A549 (cell line): ENCODE measurements around the gene HTT-AS. TPM values are rescaled to one million over a fixed set of nuclear protein-coding genes. Genes with fewer than 3 reads are reported as not detected.
A peak's percentile ranks its signal among the peaks of the same experiment; 100 is the strongest.

Experiments used
- ATAC-seq, 2 experiments: fragments of 200-7000 bp in 1 of 2; fragments of >200 bp in 1 of 2; cut with Nextera tagmentation in 1 of 2; cut with Tn5 transposase in 1 of 2; 3 replicates each; pipeline versions ENCODE4 v1.8.0 to v1.9.1; 2018 to 2020; ENCODE audit warnings: mild to moderate bottlenecking in 1 of 2, moderate library complexity in 1 of 2
- CTCF ChIA-PET: fragments of 300-600 bp; sonication (Branson Sonifier 250); formaldehyde crosslinking; extraction: SDS; loops from one replicate; lab custom pipeline; 2021; ENCODE audit warnings: antibody characterized with exemption, inconsistent platforms; lab: Yijun Ruan, JAX
- POLR2A ChIA-PET: fragments of 350-600 bp; formaldehyde crosslinking; extraction: SDS; loops from one replicate; lab custom pipeline; 2021; ENCODE audit warnings: antibody characterized with exemption, inconsistent platforms; lab: Yijun Ruan, JAX
- DNase-seq, 2 experiments: peaks; one replicate each; pipeline versions ENCODE4 v3.0.0 to v3.0.0-alpha.2; 2011 to 2016; ENCODE audit warnings: low read depth in 1 of 2, low spot score in 1 of 2
- FAIRE-seq: peaks from 2 replicates; lab custom pipeline; 2011; peaks lifted over from hg19 to GRCh38; lab: Jason Lieb, UNC
- H3K27ac ChIP-seq, 2 experiments: fragments of >200 bp; sonication (Bioruptor Twin); formaldehyde crosslinking; 3 replicates each; pipeline ENCODE4 v1.5.1; 2016 to 2017
- H3K4me1 ChIP-seq: fragments of >200 bp; sonication (Bioruptor Twin); formaldehyde crosslinking; 3 replicates; pipeline ENCODE4 v1.6.1; 2016
- H3K4me2 ChIP-seq: fragments of >200 bp; sonication (Bioruptor Twin); formaldehyde crosslinking; 3 replicates; pipeline ENCODE4 v1.6.1; 2016
- H3K4me3 ChIP-seq: fragments of >200 bp; sonication (Bioruptor Twin); formaldehyde crosslinking; 3 replicates; pipeline ENCODE4 v1.5.1; 2016
- H3K9me3 ChIP-seq: fragments of >200 bp; sonication (Bioruptor Twin); formaldehyde crosslinking; 3 replicates; pipeline ENCODE4 v1.6.1; 2016
- BCL3 ChIP-seq: fragments of >200 bp; sonication (Bioruptor Twin); formaldehyde crosslinking; IDR thresholded peaks from 3 replicates; pipeline ENCODE4 v1.6.1; 2016
- BHLHE40 ChIP-seq: IDR thresholded peaks from 2 replicates; pipeline ENCODE4 v1.6.1; 2012; ENCODE audit warnings: low read depth, low read length, inconsistent platforms
- CEBPB ChIP-seq, 2 experiments: fragments of >200 bp in 1 of 2; sonication (Bioruptor Twin) in 1 of 2; formaldehyde crosslinking in 1 of 2; IDR thresholded peaks; 2 replicates each; pipeline ENCODE4 v1.6.1; 2012 to 2016
- CHD2 ChIP-seq: fragments of 150-350 bp; IDR thresholded peaks from 2 replicates; pipeline ENCODE4 v1.6.1; 2014; ENCODE audit warnings: low read length; ENCODE audit not compliant: partially characterized antibody
- CHD4 ChIP-seq: fragments of 200-600 bp; sonication (generic); IDR thresholded peaks from 2 replicates; pipeline ENCODE4 v1.6.1; 2016; ENCODE audit warnings: antibody characterized with exemption, mild to moderate bottlenecking, borderline replicate concordance
- CTCF ChIP-seq: fragments of >200 bp; sonication (Bioruptor Twin); formaldehyde crosslinking; IDR thresholded peaks from 3 replicates; pipeline ENCODE4 v1.5.1; 2016
- EHF ChIP-seq: fragments of 250-450 bp; sonication (Bioruptor Pico); IDR thresholded peaks from 2 replicates; pipeline ENCODE4 v1.5.0; 2020; ENCODE audit warnings: mild to moderate bottlenecking
- EP300 ChIP-seq, 2 experiments: fragments of >200 bp; sonication (Bioruptor Twin); formaldehyde crosslinking; IDR thresholded peaks; 2 replicates in 1 of 2; 3 replicates in 1 of 2; pipeline ENCODE4 v1.6.1; 2016 to 2017
- HES2 ChIP-seq: fragments of >200 bp; sonication (Bioruptor Twin); formaldehyde crosslinking; IDR thresholded peaks from 2 replicates; pipeline ENCODE4 v1.6.1; 2016
- JUNB ChIP-seq: fragments of >200 bp; sonication (Bioruptor Twin); formaldehyde crosslinking; IDR thresholded peaks from 2 replicates; pipeline ENCODE4 v1.6.1; 2016
- KDM1A ChIP-seq: fragments of 200-600 bp; sonication (generic); IDR thresholded peaks from 2 replicates; pipeline ENCODE4 v1.6.1; 2016; ENCODE audit warnings: low read depth, mild to moderate bottlenecking
- MYC ChIP-seq: IDR thresholded peaks from 2 replicates; pipeline ENCODE4 v1.6.1; 2012; ENCODE audit warnings: mild to moderate bottlenecking, inconsistent platforms, low read length, improper control_type of control experiment, borderline replicate concordance
- RAD21 ChIP-seq, 2 experiments: fragments of >200 bp in 1 of 2; sonication (Bioruptor Twin) in 1 of 2; formaldehyde crosslinking in 1 of 2; IDR thresholded peaks in 1 of 2; conservative IDR thresholded peaks in 1 of 2; 2 replicates in 1 of 2; 3 replicates in 1 of 2; pipeline ENCODE4 v1.6.1; 2012 to 2018; ENCODE audit warnings: inconsistent platforms in 1 of 2
- RFX5 ChIP-seq: fragments of 450-650 bp; IDR thresholded peaks from 2 replicates; pipeline ENCODE4 v1.7.1; 2014; ENCODE audit warnings: antibody characterized with exemption, mild to moderate bottlenecking, moderate library complexity
- TFCP2L1 ChIP-seq: fragments of 250-450 bp; sonication (Bioruptor Pico); IDR thresholded peaks from 2 replicates; pipeline ENCODE4 v1.5.0; 2021; ENCODE audit warnings: mild to moderate bottlenecking
- WGBS: methylation state at CpG from one replicate; pipeline ENCODE4 v1.1.6; 2017; ENCODE audit errors: missing lambda C conversion rate; 5-methylcytosine and 5-hydroxymethylcytosine counted together
- polyA plus RNA-seq, 4 experiments: library from polyadenylated mRNA; depleted of rRNA in 3 of 4; stranded (reverse); fragments of >200 nt; fragmentation: RNase III in 1 of 4; extraction: RNeasy Plus Mini Kit Qiagen cat#74134 plus additional on column Dnase treatment in 1 of 4; gene quantifications; 2 replicates in 3 of 4; 3 replicates in 1 of 4; pipeline ENCODE4 v1.2.3, GENCODE V29; 2011 to 2017
- TF ChIP-seq, protein P1 (sequence below): IDR thresholded peaks from 2 replicates; pipeline ENCODE4 v1.6.1; 2012
- TF ChIP-seq, protein P2 (sequence below): IDR thresholded peaks from 2 replicates; pipeline ENCODE4 v1.6.1; 2012; ENCODE audit warnings: low read depth, borderline replicate concordance

The HTT-AS gene
- polyA plus RNA-seq, 2 of the 4 experiments (the other 2 are of a cell fraction) = not detected

- Histone ChIP-seq H3K27ac (peak overlapping the region in 1 of 2 experiments; percentile 89; a peak in 3 of 6 replicates), H3K4me3 (peak overlapping the region; percentile 98), H3K4me1 (peaks cover 14% of the 10 kb centered on the region; the same call in 2 of the 3 replicates), H3K9me3 (no peaks in the 10 kb centered on the region), H3K4me2 (peak overlapping the region; percentile 97)
- 10% methylated on average over 5 of the region's 8 CpGs for WGBS
- CTCF ChIA-PET = no interaction called here
- TF ChIP-seq KDM1A = no peak
- no peak for TF ChIP-seq CEBPB (IDR thresholded peaks at IDR 0.05)
- no peak for TF ChIP-seq JUNB
- no peak for TF ChIP-seq TFCP2L1
- no peak for TF ChIP-seq BHLHE40
- TF ChIP-seq EP300 (IDR thresholded peaks at IDR 0.05) = no peak
- no peak for TF ChIP-seq MYC
- TF ChIP-seq RFX5 = no peak
- TF ChIP-seq, protein P1, sequence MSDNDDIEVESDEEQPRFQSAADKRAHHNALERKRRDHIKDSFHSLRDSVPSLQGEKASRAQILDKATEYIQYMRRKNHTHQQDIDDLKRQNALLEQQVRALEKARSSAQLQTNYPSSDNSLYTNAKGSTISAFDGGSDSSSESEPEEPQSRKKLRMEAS = no peak
- TF ChIP-seq EHF = no peak
- TF ChIP-seq, protein P2, sequence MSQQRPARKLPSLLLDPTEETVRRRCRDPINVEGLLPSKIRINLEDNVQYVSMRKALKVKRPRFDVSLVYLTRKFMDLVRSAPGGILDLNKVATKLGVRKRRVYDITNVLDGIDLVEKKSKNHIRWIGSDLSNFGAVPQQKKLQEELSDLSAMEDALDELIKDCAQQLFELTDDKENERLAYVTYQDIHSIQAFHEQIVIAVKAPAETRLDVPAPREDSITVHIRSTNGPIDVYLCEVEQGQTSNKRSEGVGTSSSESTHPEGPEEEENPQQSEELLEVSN = no peak
- no peak for TF ChIP-seq CHD4
- DNase-seq = no peak
- no peak for ATAC-seq
- POLR2A ChIA-PET = no interaction called here
- no peak for FAIRE-seq
Measured at GRCh38 chr4:3075652-3075981, 1.3 kb upstream of the HTT-AS start.

GRCh38 chr4:3074846-3075651 is 711 bp upstream of the HTT-AS start:
- DNase-seq (peak; percentile 37 to 54), ATAC-seq (peak; percentile 54 to 56; a peak in 5 of 6 replicates), FAIRE-seq (no peak)
- no peaks in the 10 kb centered on the region for H3K9me3 ChIP-seq
- peak overlapping the region; percentile 80 to 89 for H3K27ac ChIP-seq
- WGBS = under 1% methylated on average over 15 of the region's 60 CpGs
- POLR2A ChIA-PET = no interaction called here
- peak overlapping the region; percentile 98 for H3K4me3 ChIP-seq
- CTCF ChIA-PET = no interaction called here
- no peak for TF ChIP-seq HES2
- 0 out of 3 replicates have a peak, but pooled peaks have one; percentile 1 for TF ChIP-seq BCL3
- no peak for TF ChIP-seq RAD21 (conservative IDR thresholded peaks at IDR 0.05 in 1 of 2, IDR thresholded peaks at IDR 0.05 in 1 of 2)
- TF ChIP-seq CHD2 = peak; percentile 67
- TF ChIP-seq CTCF = no peak
- H3K4me2 ChIP-seq = peak overlapping the region; percentile 97
- H3K4me1 ChIP-seq = peaks cover 14% of the 10 kb centered on the region; the same call in 2 of the 3 replicates
